Endometrial microvascular endothelial cells (primary cell): Measurements from ENCODE around the gene ADAMTSL3. TPM values are rescaled to one million over a fixed set of nuclear protein-coding genes. Genes with fewer than 3 reads are reported as not detected.

Source experiments
- in situ Hi-C: cut with HindIII; loops from 2 replicates; pipeline ENCODE4 v1.10.0; 2017; ENCODE audit warnings: low sequenced_read_pairs, low pct_unique_long_range_greater_than_20kb; ENCODE audit errors: inconsistent ontology term
- total RNA-seq: library from RNA; depleted of rRNA; stranded (reverse); fragments of >200 nt; gene quantifications from one replicate; pipeline ENCODE4 v1.2.3, GENCODE V29; 2015; ENCODE audit errors: inconsistent ontology term

The ADAMTSL3 gene
- total RNA-seq, 1 donor from 2014 or later, result not detected

- in situ Hi-C loops, result no loop called here
These were observed 196.1 kb downstream of the ADAMTSL3 start for GRCh38 chr15:83850015-83850414.

- in situ Hi-C loops, result no loop called here
These were observed 196.8 kb downstream of the ADAMTSL3 start for GRCh38 chr15:83850501-83851245.

DNA sequence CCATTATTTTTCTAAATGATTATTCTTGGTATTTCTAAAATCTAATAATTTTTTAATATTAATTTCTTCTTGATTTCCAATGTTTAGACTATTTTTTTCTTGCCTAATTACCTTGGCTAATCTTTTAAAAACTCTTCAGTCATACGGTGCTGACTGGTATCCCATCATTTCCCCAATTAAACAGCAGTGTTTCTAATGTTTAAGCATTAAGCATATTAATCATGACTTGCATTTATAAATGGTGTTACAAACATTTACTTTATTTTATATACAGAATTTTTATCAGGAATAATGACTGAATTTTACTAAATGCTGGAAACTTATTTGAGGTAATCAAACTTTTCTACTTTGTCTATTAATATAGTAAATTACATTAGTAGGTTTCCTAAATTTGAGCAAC is 199.3 kb downstream of the ADAMTSL3 start:
- in situ Hi-C loops, result no loop called here

GRCh38 chr15:83854321-83854720 is 200.4 kb downstream of the ADAMTSL3 start:
- in situ Hi-C loops, result no loop called here

GRCh38 chr15:83854950-83855707 is 201.2 kb downstream of the ADAMTSL3 start:
- in situ Hi-C loops, result no loop called here

DNA sequence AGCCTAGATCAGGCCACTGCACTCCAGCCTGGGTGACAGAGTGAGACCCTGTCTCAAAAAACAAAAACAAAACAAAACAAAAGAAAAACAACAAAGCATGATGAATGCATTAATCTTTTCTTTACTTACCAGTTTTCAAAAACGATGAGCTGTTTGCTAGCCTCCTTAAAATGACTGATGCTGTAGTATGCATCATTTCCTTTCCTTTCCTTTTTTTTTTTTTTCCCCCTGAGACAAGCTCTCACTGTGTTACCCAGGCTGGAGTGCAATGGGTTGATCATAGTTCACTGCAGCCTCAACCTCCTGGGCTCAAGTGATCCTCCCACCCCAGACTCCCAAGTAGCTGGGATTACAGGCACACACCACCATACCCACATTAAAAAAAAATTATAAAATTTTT is 202.0 kb downstream of the ADAMTSL3 start:
- in situ Hi-C loops, result no loop called here

GRCh38 chr15:83858820-83859505 is 205.0 kb downstream of the ADAMTSL3 start:
- in situ Hi-C loops, result no loop called here

DNA sequence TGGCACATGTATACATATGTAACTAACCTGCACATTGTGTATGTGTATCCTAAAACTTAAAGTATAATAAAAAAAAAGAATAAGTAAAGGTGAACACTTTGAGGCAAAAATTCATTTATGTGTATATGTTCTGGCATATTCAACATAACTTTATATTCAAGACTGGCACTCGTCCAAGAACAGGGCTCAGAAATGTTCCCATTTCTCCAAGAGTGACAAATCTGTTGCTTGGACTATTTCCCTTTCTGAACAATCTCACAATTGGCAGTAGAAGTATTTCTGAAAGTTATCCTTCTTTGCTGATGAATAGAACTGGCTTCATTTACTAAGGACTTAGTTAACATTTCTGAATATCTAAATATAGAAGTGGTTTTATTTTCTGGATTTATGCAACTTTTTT is 212.8 kb downstream of the ADAMTSL3 start:
- in situ Hi-C loops, result no loop called here

- in situ Hi-C loops, result no loop called here
These were observed 215.4 kb downstream of the ADAMTSL3 start for GRCh38 chr15:83869341-83869740.

DNA sequence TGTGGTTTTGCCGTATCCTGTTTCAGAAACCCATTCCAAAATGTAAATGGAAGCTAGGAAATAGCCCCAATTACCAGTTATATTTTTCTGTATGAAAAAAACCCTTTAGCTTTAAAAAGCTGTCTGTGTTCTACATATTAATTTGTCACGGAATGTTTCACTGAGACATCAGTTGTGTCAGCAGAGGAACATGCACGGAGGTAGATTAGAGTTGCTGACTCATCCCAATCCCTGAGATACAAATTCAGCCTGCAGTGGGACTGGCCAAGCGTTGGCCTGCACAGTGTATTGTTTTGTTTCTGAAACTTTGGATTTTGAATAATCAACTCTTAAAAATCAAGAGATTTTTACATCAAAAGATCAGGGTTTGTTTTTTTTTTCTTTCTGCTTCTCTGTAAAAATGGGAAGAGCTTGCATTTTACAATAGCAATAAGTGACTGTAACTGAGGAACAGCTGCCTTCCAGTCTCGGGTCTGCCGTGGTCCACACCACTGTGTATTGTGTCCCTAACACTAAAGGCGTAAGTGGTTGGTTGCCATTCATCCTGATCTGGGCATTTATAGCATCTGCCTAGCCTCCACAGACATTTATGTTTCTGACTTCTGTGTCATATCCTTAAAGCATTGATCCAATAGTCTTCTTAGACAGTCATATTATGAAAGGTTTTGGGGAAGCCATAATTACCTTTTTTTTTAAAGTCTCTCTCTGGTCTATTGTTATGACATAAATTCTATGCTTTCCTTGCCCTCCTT is 218.1 kb downstream of the ADAMTSL3 start:
- in situ Hi-C loops, result no loop called here

- in situ Hi-C loops, result no loop called here
These were observed 220.0 kb downstream of the ADAMTSL3 start for GRCh38 chr15:83873966-83874365.

- in situ Hi-C loops, result no loop called here
These were observed 226.6 kb downstream of the ADAMTSL3 start for GRCh38 chr15:83880529-83880928.

- in situ Hi-C loops, result no loop called here
These were observed 227.2 kb downstream of the ADAMTSL3 start for GRCh38 chr15:83881156-83881555.

DNA sequence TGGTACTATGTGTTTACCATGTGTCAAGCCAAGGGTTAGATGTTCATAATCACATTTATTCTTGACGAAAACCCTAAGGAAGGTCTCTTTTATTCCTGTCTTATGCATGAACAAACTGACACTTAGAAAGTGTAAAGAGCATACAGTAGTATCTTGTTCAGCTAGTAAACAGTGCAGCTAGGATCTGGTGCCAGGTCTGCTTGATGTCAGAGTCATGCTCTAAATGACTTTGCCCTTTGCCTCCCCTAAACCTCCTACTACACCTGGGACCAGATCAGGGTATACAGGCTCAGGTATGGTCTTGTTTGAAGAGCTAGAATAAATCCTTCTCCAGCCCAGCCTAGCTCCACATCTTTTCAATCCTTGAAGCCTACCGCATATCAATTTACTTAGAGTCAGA is 232.4 kb downstream of the ADAMTSL3 start:
- in situ Hi-C loops, result no loop called here

- in situ Hi-C loops, result no loop called here
These were observed 233.5 kb downstream of the ADAMTSL3 start for GRCh38 chr15:83887404-83887803.

DNA sequence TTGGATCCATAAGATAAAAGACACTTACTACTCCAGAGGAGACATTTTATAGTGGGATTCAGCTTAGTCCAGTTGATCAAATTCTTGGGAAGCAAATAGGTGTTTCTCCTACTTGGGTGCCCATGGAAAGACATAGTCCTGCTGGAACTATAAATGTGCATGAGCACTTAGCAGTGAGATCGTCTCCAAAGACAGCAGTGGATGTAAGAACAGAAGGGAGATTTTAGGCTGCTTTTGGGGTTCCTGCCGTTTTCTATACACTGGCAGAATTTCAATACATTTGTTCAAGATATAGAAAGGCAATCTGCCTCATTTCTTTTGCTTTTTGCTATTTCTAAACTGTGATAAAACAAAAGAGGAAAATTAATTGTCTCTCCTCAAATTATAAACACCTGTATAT is 234.0 kb downstream of the ADAMTSL3 start:
- in situ Hi-C loops, result no loop called here

DNA sequence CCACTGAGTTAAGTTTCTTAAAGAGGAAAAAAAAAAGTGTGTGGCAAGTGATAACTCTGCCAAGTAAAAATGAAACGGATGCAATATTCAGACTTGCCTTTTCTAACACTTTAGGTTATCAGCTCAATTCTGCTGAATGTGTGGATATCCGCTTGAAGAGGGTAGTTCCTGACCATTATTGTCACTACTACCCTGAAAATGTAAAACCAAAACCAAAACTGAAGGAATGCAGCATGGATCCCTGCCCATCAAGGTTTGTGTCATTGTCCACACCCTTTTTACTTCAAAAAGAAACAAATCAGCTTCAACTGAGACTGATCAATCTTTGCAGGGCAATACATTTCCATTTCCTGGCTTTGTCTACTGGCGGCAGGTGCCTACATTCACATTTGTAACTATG is 236.1 kb downstream of the ADAMTSL3 start:
- in situ Hi-C loops, result no loop called here

- in situ Hi-C loops, result no loop called here
These were observed 236.7 kb downstream of the ADAMTSL3 start for GRCh38 chr15:83890587-83890986.

GRCh38 chr15:83892498-83892897 is 238.6 kb downstream of the ADAMTSL3 start:
- in situ Hi-C loops, result no loop called here
